GM18505 (cell line): ENCODE measurements around the gene IZUMO4.
A peak's percentile ranks its signal among the peaks of the same experiment; 100 is the strongest.

Experiments
- ATAC-seq: cut with Tn5 transposase; IDR thresholded peaks from one replicate; pipeline ENCODE4 v1.9.1; 2021; ENCODE audit not compliant: unreplicated experiment
- POLR2A ChIP-seq: IDR thresholded peaks from 4 replicates; pipeline ENCODE4 v1.6.1; 2011; ENCODE audit warnings: borderline replicate concordance; ENCODE audit not compliant: insufficient read depth, insufficient read length; ENCODE audit errors: extremely low read depth

The IZUMO4 gene

GRCh38 chr19:2096480-2097202 lies at the start of gene IZUMO4:
Gene IZUMO4 (plus strand): TSS chr19:2096915. CDS start chr19:2096946, 31 bp downstream.
- no peak for TF ChIP-seq POLR2A
- ATAC-seq: peak; percentile 69

GRCh38 chr19:2047076-2047448 lies 49.7 kb upstream of the IZUMO4 start:
- TF ChIP-seq POLR2A: no peak
- no peak for ATAC-seq

GRCh38 chr19:2047449-2048103 lies 49.1 kb upstream of the IZUMO4 start:
- no peak for ATAC-seq
- peak; percentile 40 for TF ChIP-seq POLR2A

- no peak for ATAC-seq
- no peak for TF ChIP-seq POLR2A
Measured at GRCh38 chr19:2048104-2048958, 48.4 kb upstream of the IZUMO4 start.

- ATAC-seq: no peak
- TF ChIP-seq POLR2A: no peak
Measured at GRCh38 chr19:2048959-2049740, 47.6 kb upstream of the IZUMO4 start.

GRCh38 chr19:2049741-2050348 lies 46.9 kb upstream of the IZUMO4 start:
- ATAC-seq: no peak
- no peak for TF ChIP-seq POLR2A

- no peak for TF ChIP-seq POLR2A
- peak; percentile 3 for ATAC-seq
Measured at GRCh38 chr19:2050349-2050990, 46.2 kb upstream of the IZUMO4 start.

GRCh38 chr19:2050991-2051772 lies 45.5 kb upstream of the IZUMO4 start, which contains the start of gene MKNK2:
Gene MKNK2 (minus strand): TSS chr19:2051244. CDS start chr19:2050851, 393 bp downstream.
- ATAC-seq: peak; percentile 51
- TF ChIP-seq POLR2A: peak; percentile 100

- no peak for TF ChIP-seq POLR2A
- no peak for ATAC-seq
Measured at GRCh38 chr19:2051773-2052704, 44.7 kb upstream of the IZUMO4 start.

GRCh38 chr19:2053601-2054389 lies 42.9 kb upstream of the IZUMO4 start:
- no peak for ATAC-seq
- TF ChIP-seq POLR2A: no peak

- ATAC-seq: no peak
- TF ChIP-seq POLR2A: peak; percentile 27
Measured at GRCh38 chr19:2054763-2055162, 42.0 kb upstream of the IZUMO4 start.
